ENCODE results near the gene AK8. TPM values are rescaled to one million over a fixed set of nuclear protein-coding genes. Genes with fewer than 3 reads are reported as not detected.

Gene AK8
- total RNA-seq, 1 donor from 2014 or later = 0.25 TPM

GRCh38 chr9:132804576-132805295 lies 73.3 kb downstream of the AK8 start:
- no peak overlapping the region for H3K27ac ChIP-seq
- no peaks in the 10 kb centered on the region for H3K36me3 ChIP-seq
- H3K27me3 ChIP-seq = no peaks in the 10 kb centered on the region
- intact Hi-C loops (cut with DNase I) = loop anchor here (10.0 kb wide), 1 partner anchor 390 kb away; the partner anchor contains the start of gene CFAP77
- H3K4me1 ChIP-seq = peaks cover 3% of the 10 kb centered on the region
- H3K4me3 ChIP-seq = no peak overlapping the region
- H3K9me3 ChIP-seq = no peaks in the 10 kb centered on the region
- no peak for TF ChIP-seq POLR2AphosphoS5 (IDR thresholded peaks at IDR 0.05; ENCODE audit: insufficient read depth in 1 of 2, low read depth in 1 of 2)
- no peak for TF ChIP-seq CTCF (IDR thresholded peaks at IDR 0.05)
- peak; percentile 80 to 93 for DNase-seq (ENCODE audit: extremely low spot score in 2 of 2)

- H3K9me3 ChIP-seq = no peaks in the 10 kb centered on the region
- peak; percentile 75 to 87 for DNase-seq (ENCODE audit: extremely low spot score in 2 of 2)
- no peak overlapping the region for H3K27ac ChIP-seq
- TF ChIP-seq POLR2A (IDR thresholded peaks at IDR 0.05) = no peak
- TF ChIP-seq CTCF (IDR thresholded peaks at IDR 0.05) = no peak
- no peak for TF ChIP-seq POLR2AphosphoS5 (IDR thresholded peaks at IDR 0.05; ENCODE audit: insufficient read depth in 1 of 2, low read depth in 1 of 2)
- H3K36me3 ChIP-seq = no peaks in the 10 kb centered on the region
- H3K4me1 ChIP-seq = peaks cover 5% of the 10 kb centered on the region
- H3K27me3 ChIP-seq = no peaks in the 10 kb centered on the region
- no peak overlapping the region for H3K4me3 ChIP-seq
- intact Hi-C loops (cut with DNase I) = loop anchor here (10.0 kb wide), 1 partner anchor 387 kb away; the partner anchor contains the start of gene CFAP77
Measured at GRCh38 chr9:132802121-132802795, 75.8 kb downstream of the AK8 start.

- H3K9me3 ChIP-seq = no peaks in the 10 kb centered on the region
- no peak overlapping the region for H3K4me3 ChIP-seq
- no peak overlapping the region for H3K27ac ChIP-seq
- DNase-seq (ENCODE audit: extremely low spot score in 2 of 2) = peak in 1 of 2 donors; percentile 22
- TF ChIP-seq POLR2AphosphoS5 (IDR thresholded peaks at IDR 0.05; ENCODE audit: insufficient read depth in 1 of 2, low read depth in 1 of 2) (no peak), CTCF (IDR thresholded peaks at IDR 0.05) (no peak), POLR2A (IDR thresholded peaks at IDR 0.05) (no peak)
- intact Hi-C loops (cut with DNase I) = loop anchor here (10.0 kb wide), 1 partner anchor 387 kb away; the partner anchor contains the start of gene CFAP77
- H3K4me1 ChIP-seq = peaks cover 5% of the 10 kb centered on the region
- H3K36me3 ChIP-seq = no peaks in the 10 kb centered on the region
- no peaks in the 10 kb centered on the region for H3K27me3 ChIP-seq
Measured at GRCh38 chr9:132801659-132802058, 76.4 kb downstream of the AK8 start.

- Histone ChIP-seq H3K36me3 (no peaks in the 10 kb centered on the region), H3K4me1 (peaks cover 5% of the 10 kb centered on the region), H3K27ac (no peak overlapping the region), H3K4me3 (no peak overlapping the region), H3K27me3 (no peaks in the 10 kb centered on the region), H3K9me3 (no peaks in the 10 kb centered on the region)
- TF ChIP-seq CTCF (IDR thresholded peaks at IDR 0.05) (peak; percentile 84 to 91 (median 86)), POLR2A (IDR thresholded peaks at IDR 0.05) (no peak)
- intact Hi-C loops (cut with DNase I) = loop anchor here (10.0 kb wide), 1 partner anchor 385 kb away; the partner anchor contains the start of gene CFAP77
- DNase-seq (ENCODE audit: extremely low spot score in 2 of 2) = peak; percentile 76 to 81
Measured at GRCh38 chr9:132800038-132800648, 77.9 kb downstream of the AK8 start.

All from vagina (tissue), 2 donors.